Measurements from ENCODE around the gene SIGLEC14.
A peak's percentile ranks its signal among the peaks of the same experiment; 100 is the strongest.
"Not testable (repeated sequence)": the region's sequence is repeated elsewhere in the genome, so short reads cannot be mapped to it uniquely, and the experiment has no call there.

SIGLEC14 gene

GRCh38 chr19:51668216-51668615, 21.6 kb upstream of the SIGLEC14 start:
- no peak for DNase-seq

GRCh38 chr19:51664997-51665396, 18.4 kb upstream of the SIGLEC14 start:
- no peak for DNase-seq

GRCh38 chr19:51664131-51664530, 17.5 kb upstream of the SIGLEC14 start:
- no peak for DNase-seq

- DNase-seq, result no peak
Measured at GRCh38 chr19:51663650-51664049, 17.0 kb upstream of the SIGLEC14 start.

GRCh38 chr19:51660975-51661600, 14.5 kb upstream of the SIGLEC14 start:
- peak; percentile 47 for DNase-seq

GRCh38 chr19:51654783-51655182, 8.2 kb upstream of the SIGLEC14 start:
- no peak for DNase-seq

GRCh38 chr19:51653162-51653561, 6.5 kb upstream of the SIGLEC14 start:
- DNase-seq, result no peak

- no peak for DNase-seq
Measured at GRCh38 chr19:51652266-51652665, 5.6 kb upstream of the SIGLEC14 start.

- DNase-seq, result no peak
Measured at GRCh38 chr19:51651216-51651846, 4.7 kb upstream of the SIGLEC14 start.

GRCh38 chr19:51647318-51647717, 693 bp upstream of the SIGLEC14 start:
- DNase-seq, result no peak

GRCh38 chr19:51644636-51645271, 1.9 kb downstream of the SIGLEC14 start:
- DNase-seq, result no peak

GRCh38 chr19:51641648-51642047, 5.0 kb downstream of the SIGLEC14 start:
- DNase-seq, result no peak

GRCh38 chr19:51640386-51640785, 6.2 kb downstream of the SIGLEC14 start:
- DNase-seq, result no peak

- DNase-seq, result no peak
Measured at GRCh38 chr19:51639916-51640315, 6.7 kb downstream of the SIGLEC14 start.

- no peak for DNase-seq
Measured at GRCh38 chr19:51637362-51637978, 9.2 kb downstream of the SIGLEC14 start.

GRCh38 chr19:51632126-51632525, 14.5 kb downstream of the SIGLEC14 start:
- DNase-seq, result no peak

GRCh38 chr19:51630315-51630714, 16.3 kb downstream of the SIGLEC14 start, which contains the start of gene SIGLEC5:
Gene SIGLEC5, minus strand, starts transcription at chr19:51630401. Its CDS starts 66 bp downstream, at chr19:51630335.
- not testable (repeated sequence) for DNase-seq

- no peak for DNase-seq
Measured at GRCh38 chr19:51628153-51628939, 18.3 kb downstream of the SIGLEC14 start.

GRCh38 chr19:51627491-51628138, 19.0 kb downstream of the SIGLEC14 start:
- no peak for DNase-seq

GRCh38 chr19:51626675-51627074, 19.9 kb downstream of the SIGLEC14 start:
- DNase-seq, result no peak

- no peak for DNase-seq
Measured at GRCh38 chr19:51621178-51621577, 25.4 kb downstream of the SIGLEC14 start.

GRCh38 chr19:51615991-51616390, 30.6 kb downstream of the SIGLEC14 start:
- no peak for DNase-seq
